NCI-H446 (cell line): ENCODE results near the gene CDK5RAP2.
A peak's percentile ranks its signal among the peaks of the same experiment; 100 is the strongest.

Experiments used
- DNase-seq, 2 experiments: peaks; one replicate each; lab custom pipeline; 2025; lab: John Stamatoyannopoulos, UW

Gene CDK5RAP2

GRCh38 chr9:120436446-120436845 is 143.5 kb downstream of the CDK5RAP2 start:
- no peak for DNase-seq

- DNase-seq: no peak
Measured at GRCh38 chr9:120435091-120435490, 144.9 kb downstream of the CDK5RAP2 start.

- DNase-seq: no peak
Measured at GRCh38 chr9:120434532-120434931, 145.4 kb downstream of the CDK5RAP2 start.

GRCh38 chr9:120433701-120434100 is 146.3 kb downstream of the CDK5RAP2 start:
- DNase-seq: no peak

GRCh38 chr9:120432600-120432999 is 147.4 kb downstream of the CDK5RAP2 start:
- no peak for DNase-seq

GRCh38 chr9:120431268-120431667 is 148.7 kb downstream of the CDK5RAP2 start:
- no peak for DNase-seq

- DNase-seq: no peak
Measured at GRCh38 chr9:120424248-120424647, 155.7 kb downstream of the CDK5RAP2 start.

- DNase-seq: no peak
Measured at GRCh38 chr9:120423812-120424211, 156.2 kb downstream of the CDK5RAP2 start.

- DNase-seq: no peak
Measured at GRCh38 chr9:120421977-120422376, 158.0 kb downstream of the CDK5RAP2 start.

- DNase-seq: no peak
Measured at GRCh38 chr9:120418315-120418714, 161.7 kb downstream of the CDK5RAP2 start.

- DNase-seq: no peak
Measured at GRCh38 chr9:120416781-120417427, 163.1 kb downstream of the CDK5RAP2 start.

- DNase-seq: no peak
Measured at GRCh38 chr9:120413121-120414048, 166.6 kb downstream of the CDK5RAP2 start.

- no peak for DNase-seq
Measured at GRCh38 chr9:120412425-120412951, 167.5 kb downstream of the CDK5RAP2 start.

GRCh38 chr9:120411862-120412424 is 168.0 kb downstream of the CDK5RAP2 start:
- DNase-seq: no peak

- no peak for DNase-seq
Measured at GRCh38 chr9:120410925-120411501, 169.0 kb downstream of the CDK5RAP2 start.

- peak in 1 of 2 experiments; percentile 3 for DNase-seq
Measured at GRCh38 chr9:120408680-120409258, 171.2 kb downstream of the CDK5RAP2 start.

- no peak for DNase-seq
Measured at GRCh38 chr9:120405860-120406259, 174.1 kb downstream of the CDK5RAP2 start.

- no peak for DNase-seq
Measured at GRCh38 chr9:120405134-120405533, 174.8 kb downstream of the CDK5RAP2 start.

- no peak for DNase-seq
Measured at GRCh38 chr9:120403543-120403856, 176.5 kb downstream of the CDK5RAP2 start.

GRCh38 chr9:120402741-120403542 is 177.0 kb downstream of the CDK5RAP2 start:
- no peak for DNase-seq

GRCh38 chr9:120399940-120400339 is 180.0 kb downstream of the CDK5RAP2 start:
- DNase-seq: no peak
